ENCODE measurements around the gene GFOD2. TPM values are rescaled to one million over a fixed set of nuclear protein-coding genes. Genes with fewer than 3 reads are reported as not detected.

Gene GFOD2
- total RNA-seq, 2 donors from 2014 or later, result 15.8 to 18.1 TPM

- DNase-seq, result no peak
- Histone ChIP-seq H3K36me3 (replicated peaks in 1 of 2; ENCODE audit: insufficient read depth in 1 of 2, low read depth in 2 of 2) (no peaks in the 10 kb centered on the region), H3K4me3 (no peak overlapping the region), H3K27me3 (peaks cover 0 to 13% of the 10 kb centered on the region in 2 donors), H3K4me1 (peaks cover 16% of the 10 kb centered on the region), H3K9me3 (no peaks in the 10 kb centered on the region), H3K27ac (no peak overlapping the region)
- 80 to 84% methylated on average over 1 to 4 of the region's 4 CpGs for WGBS, 2 donors
- no peak for ATAC-seq
- intact Hi-C loops (cut with DNase I), result no loop called here
- no peak for TF ChIP-seq POLR2A (IDR thresholded peaks at IDR 0.05)
- TF ChIP-seq CTCF (IDR thresholded peaks at IDR 0.05), result no peak
Measured at GRCh38 chr16:67651847-67652246, 67.3 kb downstream of the GFOD2 start.

GRCh38 chr16:67651039-67651438 lies 68.1 kb downstream of the GFOD2 start:
- no peak overlapping the region for H3K27ac ChIP-seq
- TF ChIP-seq POLR2A (IDR thresholded peaks at IDR 0.05) (no peak), CTCF (IDR thresholded peaks at IDR 0.05) (no peak)
- no peak overlapping the region for H3K4me3 ChIP-seq
- no peak for ATAC-seq
- intact Hi-C loops (cut with DNase I), result no loop called here
- H3K9me3 ChIP-seq, result no peaks in the 10 kb centered on the region
- no peak for DNase-seq
- peaks cover 0 to 13% of the 10 kb centered on the region in 2 donors for H3K27me3 ChIP-seq
- H3K36me3 ChIP-seq (replicated peaks in 1 of 2; ENCODE audit: insufficient read depth in 1 of 2, low read depth in 2 of 2), result no peaks in the 10 kb centered on the region
- H3K4me1 ChIP-seq, result peaks cover 16% of the 10 kb centered on the region
- WGBS, 2 donors, result 92 to 95% methylated on average over 5 to 7 of the region's 7 CpGs

GRCh38 chr16:67650023-67650422 lies 69.1 kb downstream of the GFOD2 start:
- H3K36me3 ChIP-seq (replicated peaks in 1 of 2; ENCODE audit: insufficient read depth in 1 of 2, low read depth in 2 of 2), result no peaks in the 10 kb centered on the region
- DNase-seq (no peak), ATAC-seq (no peak)
- H3K27ac ChIP-seq, result no peak overlapping the region
- H3K4me1 ChIP-seq, result peaks cover 19% of the 10 kb centered on the region
- H3K27me3 ChIP-seq, result peaks cover 0 to 13% of the 10 kb centered on the region in 2 donors
- TF ChIP-seq POLR2A (IDR thresholded peaks at IDR 0.05), result no peak
- no peak overlapping the region for H3K4me3 ChIP-seq
- intact Hi-C loops (cut with DNase I), result no loop called here
- WGBS, 2 donors, result 70 to 76% methylated on average over 7 to 8 of the region's 8 CpGs
- H3K9me3 ChIP-seq, result no peaks in the 10 kb centered on the region

- no peak for DNase-seq
- Histone ChIP-seq H3K4me3 (no peak overlapping the region), H3K4me1 (peaks cover 24% of the 10 kb centered on the region), H3K9me3 (no peaks in the 10 kb centered on the region), H3K36me3 (replicated peaks in 1 of 2; ENCODE audit: insufficient read depth in 1 of 2, low read depth in 2 of 2) (no peaks in the 10 kb centered on the region), H3K27ac (no peak overlapping the region), H3K27me3 (peaks cover 0 to 12% of the 10 kb centered on the region in 2 donors)
- WGBS, 2 donors, result 31 to 84% methylated on average over 4 to 32 of the region's 34 CpGs
- no peak for ATAC-seq
- TF ChIP-seq POLR2A (IDR thresholded peaks at IDR 0.05) (no peak), CTCF (IDR thresholded peaks at IDR 0.05) (no peak)
- intact Hi-C loops (cut with DNase I), result no loop called here
Measured at GRCh38 chr16:67649494-67649931, 69.6 kb downstream of the GFOD2 start.

- no peak overlapping the region for H3K4me3 ChIP-seq
Measured at GRCh38 chr16:67648764-67649407, 70.2 kb downstream of the GFOD2 start.

More at GRCh38 chr16:67648764-67649407, 70.2 kb downstream of the GFOD2 start:
- peaks cover 0 to 5% of the 10 kb centered on the region in 2 donors for H3K27me3 ChIP-seq
- H3K9me3 ChIP-seq, result no peaks in the 10 kb centered on the region
- no peaks in the 10 kb centered on the region for H3K36me3 ChIP-seq (replicated peaks in 1 of 2; ENCODE audit: insufficient read depth in 1 of 2, low read depth in 2 of 2)
- ATAC-seq (no peak), DNase-seq (no peak)
- no peak for TF ChIP-seq POLR2A (IDR thresholded peaks at IDR 0.05)
- TF ChIP-seq CTCF (IDR thresholded peaks at IDR 0.05), result no peak
- intact Hi-C loops (cut with DNase I), result no loop called here
- no peak overlapping the region for H3K27ac ChIP-seq
- peaks cover 23% of the 10 kb centered on the region for H3K4me1 ChIP-seq
- WGBS, 2 donors, result 40 to 54% methylated on average over 30 to 33 of the region's 35 CpGs

All from body of pancreas (tissue), 4 donors.